GM12891 (cell line): ENCODE results near the gene DUSP18.

Source experiments
- POLR2A ChIP-seq: IDR thresholded peaks from 2 replicates; pipeline ENCODE4 v1.6.1; 2011; ENCODE audit warnings: low read depth, low read length, control low read depth
- POLR2AphosphoS5 ChIP-seq: IDR thresholded peaks from 2 replicates; pipeline ENCODE4 v1.6.1; 2011; ENCODE audit warnings: low read depth, low read length, control low read depth
- TAF1 ChIP-seq: IDR thresholded peaks from 2 replicates; pipeline ENCODE4 v1.6.1; 2011; ENCODE audit warnings: low read depth, low read length, control low read depth

DNA sequence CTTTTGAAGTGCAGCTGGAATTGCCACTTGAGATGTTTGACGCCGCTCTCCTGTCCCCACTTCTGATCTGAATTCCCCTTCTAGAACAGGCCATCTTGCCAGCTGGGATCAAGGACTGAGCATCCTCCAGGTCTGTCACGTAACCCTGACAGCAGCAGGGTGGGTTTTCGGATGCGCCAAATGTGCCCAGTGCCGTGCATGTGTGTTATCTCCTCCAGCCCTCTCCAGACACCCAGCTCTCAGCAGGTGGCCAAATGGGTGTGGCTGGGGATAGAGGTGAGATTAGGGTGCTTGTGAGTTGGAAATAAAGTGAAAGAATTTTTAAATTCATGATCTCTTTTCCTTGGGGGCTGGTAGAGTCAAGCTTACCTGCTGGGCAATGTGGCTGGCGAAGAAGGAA, 30.3 kb upstream of the DUSP18 start:
- no peak for TF ChIP-seq POLR2AphosphoS5
- TF ChIP-seq TAF1, result no peak
- TF ChIP-seq POLR2A, result no peak
